WERI-Rb-1 (cell line): ENCODE results near the gene PLA2G6.

Experiments
- DNase-seq: peaks from one replicate; pipeline ENCODE4 v3.0.0-alpha.2; 2020
- H3K27ac ChIP-seq: fragments of 250-450 bp; sonication (Bioruptor Pico); 2 replicates; pipeline ENCODE4 v1.5.1; 2020; ENCODE audit warnings: mild to moderate bottlenecking, moderate library complexity
- H3K27me3 ChIP-seq: fragments of 250-450 bp; sonication (Bioruptor Pico); 2 replicates; pipeline ENCODE4 v1.5.1; 2021; ENCODE audit warnings: mild to moderate bottlenecking, low read depth, moderate library complexity; ENCODE audit not compliant: insufficient read depth, severe bottlenecking
- H3K36me3 ChIP-seq: fragments of 250-450 bp; sonication (Bioruptor Pico); 2 replicates; pipeline ENCODE4 v1.5.1; 2020; ENCODE audit warnings: mild to moderate bottlenecking, moderate library complexity
- H3K4me3 ChIP-seq: 2 replicates; pipeline ENCODE4 v1.5.1; 2011; ENCODE audit warnings: low read depth, mild to moderate bottlenecking, control low read depth, low read length
- H3K9me3 ChIP-seq: fragments of 250-450 bp; sonication (Bioruptor Pico); 2 replicates; pipeline ENCODE4 v1.5.1; 2021; ENCODE audit warnings: mild to moderate bottlenecking, moderate library complexity; ENCODE audit not compliant: severe bottlenecking
- TF ChIP-seq, protein P1 (sequence below): IDR thresholded peaks from 2 replicates; pipeline ENCODE4 v1.5.1; 2011; ENCODE audit warnings: low read depth, mild to moderate bottlenecking, control low read depth, inconsistent platforms, low read length

The PLA2G6 gene

GRCh38 chr22:38203855-38204514 is 22.4 kb upstream of the PLA2G6 start:
- DNase-seq: no peak
- H3K27ac ChIP-seq: no peak overlapping the region
- TF ChIP-seq, protein P1, sequence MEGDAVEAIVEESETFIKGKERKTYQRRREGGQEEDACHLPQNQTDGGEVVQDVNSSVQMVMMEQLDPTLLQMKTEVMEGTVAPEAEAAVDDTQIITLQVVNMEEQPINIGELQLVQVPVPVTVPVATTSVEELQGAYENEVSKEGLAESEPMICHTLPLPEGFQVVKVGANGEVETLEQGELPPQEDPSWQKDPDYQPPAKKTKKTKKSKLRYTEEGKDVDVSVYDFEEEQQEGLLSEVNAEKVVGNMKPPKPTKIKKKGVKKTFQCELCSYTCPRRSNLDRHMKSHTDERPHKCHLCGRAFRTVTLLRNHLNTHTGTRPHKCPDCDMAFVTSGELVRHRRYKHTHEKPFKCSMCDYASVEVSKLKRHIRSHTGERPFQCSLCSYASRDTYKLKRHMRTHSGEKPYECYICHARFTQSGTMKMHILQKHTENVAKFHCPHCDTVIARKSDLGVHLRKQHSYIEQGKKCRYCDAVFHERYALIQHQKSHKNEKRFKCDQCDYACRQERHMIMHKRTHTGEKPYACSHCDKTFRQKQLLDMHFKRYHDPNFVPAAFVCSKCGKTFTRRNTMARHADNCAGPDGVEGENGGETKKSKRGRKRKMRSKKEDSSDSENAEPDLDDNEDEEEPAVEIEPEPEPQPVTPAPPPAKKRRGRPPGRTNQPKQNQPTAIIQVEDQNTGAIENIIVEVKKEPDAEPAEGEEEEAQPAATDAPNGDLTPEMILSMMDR: no peak
- H3K9me3 ChIP-seq: no peaks in the 10 kb centered on the region
- H3K4me3 ChIP-seq: no peak overlapping the region
- no peaks in the 10 kb centered on the region for H3K36me3 ChIP-seq
- H3K27me3 ChIP-seq: no peaks in the 10 kb centered on the region

GRCh38 chr22:38203090-38203810 is 21.6 kb upstream of the PLA2G6 start:
- peak; percentile 29 for DNase-seq
- TF ChIP-seq, protein P1: no peak
- Histone ChIP-seq H3K36me3 (no peaks in the 10 kb centered on the region), H3K9me3 (no peaks in the 10 kb centered on the region), H3K4me3 (peak overlapping the region; percentile 84), H3K27me3 (no peaks in the 10 kb centered on the region), H3K27ac (no peak overlapping the region; the same call in 1 of the 2 replicates)

GRCh38 chr22:38202437-38203089 is 20.9 kb upstream of the PLA2G6 start:
- peak; percentile 49 for DNase-seq
- H3K9me3 ChIP-seq: no peaks in the 10 kb centered on the region
- peak overlapping the region; percentile 84 for H3K4me3 ChIP-seq
- TF ChIP-seq, protein P1: no peak
- no peaks in the 10 kb centered on the region for H3K27me3 ChIP-seq
- no peaks in the 10 kb centered on the region for H3K36me3 ChIP-seq
- no peak overlapping the region; the same call in 1 of the 2 replicates for H3K27ac ChIP-seq

GRCh38 chr22:38201711-38202436 is 20.2 kb upstream of the PLA2G6 start, which contains the start of gene MAFF:
Gene MAFF (plus strand): TSS chr22:38201994. CDS start chr22:38213854, 11,860 bp downstream.
- DNase-seq: peak; percentile 94
- H3K27me3 ChIP-seq: no peaks in the 10 kb centered on the region
- H3K4me3 ChIP-seq: peak within 1 kb of the TSS; percentile 84
- H3K9me3 ChIP-seq: no peaks in the 10 kb centered on the region
- peak within 1 kb of the TSS; percentile 38 for H3K27ac ChIP-seq
- TF ChIP-seq, protein P1: no peak
- H3K36me3 ChIP-seq: no peaks in the 10 kb centered on the region

GRCh38 chr22:38201371-38201710 is 19.7 kb upstream of the PLA2G6 start:
- H3K27ac ChIP-seq: no peak overlapping the region
- H3K36me3 ChIP-seq: no peaks in the 10 kb centered on the region
- no peak for DNase-seq
- H3K4me3 ChIP-seq: peak overlapping the region; percentile 84
- H3K27me3 ChIP-seq: no peaks in the 10 kb centered on the region
- TF ChIP-seq, protein P1: no peak
- no peaks in the 10 kb centered on the region for H3K9me3 ChIP-seq
